ENCODE data around the gene RIPK4. TPM values are rescaled to one million over a fixed set of nuclear protein-coding genes. Genes with fewer than 3 reads are reported as not detected.

The RIPK4 gene
- total RNA-seq, 1 donor from 2014 or later, result 13.7 TPM

DNA sequence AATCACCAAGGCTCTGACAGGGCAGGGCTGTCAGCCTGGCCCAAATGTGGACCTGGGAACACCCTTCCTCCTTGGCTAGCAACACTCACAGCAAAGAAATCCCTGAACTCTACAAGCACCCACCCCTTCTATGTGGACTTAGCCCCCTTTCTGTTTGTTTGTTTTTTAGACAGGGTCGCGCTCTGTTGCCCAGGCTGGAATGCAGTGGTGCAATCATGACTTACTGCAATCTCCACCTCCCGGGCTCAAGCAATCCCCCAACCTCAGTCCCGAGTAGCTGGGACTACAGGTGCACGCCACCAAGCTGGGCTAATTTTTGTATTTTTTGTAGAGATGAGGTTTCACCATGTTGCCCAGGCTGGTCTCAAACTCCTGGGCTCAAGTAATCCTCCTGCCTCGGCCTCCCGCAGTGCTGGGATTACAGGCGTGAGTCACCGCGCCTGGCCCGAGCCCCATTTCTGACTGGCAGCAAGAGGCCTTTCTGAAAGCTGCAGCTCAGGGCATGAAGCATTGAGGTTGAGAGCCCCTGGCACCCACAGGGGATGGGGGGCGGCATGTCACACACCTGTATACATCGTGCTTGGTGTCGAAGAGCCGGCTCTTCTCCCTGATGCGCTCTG lies 16.2 kb downstream of the RIPK4 start:
- TF ChIP-seq, protein P1, sequence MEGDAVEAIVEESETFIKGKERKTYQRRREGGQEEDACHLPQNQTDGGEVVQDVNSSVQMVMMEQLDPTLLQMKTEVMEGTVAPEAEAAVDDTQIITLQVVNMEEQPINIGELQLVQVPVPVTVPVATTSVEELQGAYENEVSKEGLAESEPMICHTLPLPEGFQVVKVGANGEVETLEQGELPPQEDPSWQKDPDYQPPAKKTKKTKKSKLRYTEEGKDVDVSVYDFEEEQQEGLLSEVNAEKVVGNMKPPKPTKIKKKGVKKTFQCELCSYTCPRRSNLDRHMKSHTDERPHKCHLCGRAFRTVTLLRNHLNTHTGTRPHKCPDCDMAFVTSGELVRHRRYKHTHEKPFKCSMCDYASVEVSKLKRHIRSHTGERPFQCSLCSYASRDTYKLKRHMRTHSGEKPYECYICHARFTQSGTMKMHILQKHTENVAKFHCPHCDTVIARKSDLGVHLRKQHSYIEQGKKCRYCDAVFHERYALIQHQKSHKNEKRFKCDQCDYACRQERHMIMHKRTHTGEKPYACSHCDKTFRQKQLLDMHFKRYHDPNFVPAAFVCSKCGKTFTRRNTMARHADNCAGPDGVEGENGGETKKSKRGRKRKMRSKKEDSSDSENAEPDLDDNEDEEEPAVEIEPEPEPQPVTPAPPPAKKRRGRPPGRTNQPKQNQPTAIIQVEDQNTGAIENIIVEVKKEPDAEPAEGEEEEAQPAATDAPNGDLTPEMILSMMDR (conservative IDR thresholded peaks at IDR 0.05), result no peak
- Mint-ChIP-seq H3K4me1 (ENCODE audit: unreplicated experiment) (peaks cover 46% of the 10 kb centered on the region), H3K9me3 (no peaks in the 10 kb centered on the region)

GRCh38 chr21:41750051-41750450 lies 16.8 kb downstream of the RIPK4 start:
- H3K27ac Mint-ChIP-seq, result peak overlapping the region; percentile 21
- DNase-seq (ENCODE audit: extremely low spot score, unreplicated experiment), result no peak
- H3K27me3 Mint-ChIP-seq, result no peaks in the 10 kb centered on the region
- no peak overlapping the region for H3K4me3 Mint-ChIP-seq
- H3K36me3 Mint-ChIP-seq, result no peaks in the 10 kb centered on the region
- TF ChIP-seq, protein P1 (conservative IDR thresholded peaks at IDR 0.05), result no peak
- no peaks in the 10 kb centered on the region for H3K9me3 Mint-ChIP-seq
- peaks cover 42% of the 10 kb centered on the region for H3K4me1 Mint-ChIP-seq (ENCODE audit: unreplicated experiment)

More for the DNA sequence above, 16.2 kb downstream of the RIPK4 start:
- Mint-ChIP-seq H3K27me3 (no peaks in the 10 kb centered on the region), H3K27ac (peak overlapping the region; percentile 90), H3K4me3 (peak overlapping the region; percentile 77), H3K36me3 (no peaks in the 10 kb centered on the region)
- no peak for DNase-seq (ENCODE audit: extremely low spot score, unreplicated experiment)

DNA sequence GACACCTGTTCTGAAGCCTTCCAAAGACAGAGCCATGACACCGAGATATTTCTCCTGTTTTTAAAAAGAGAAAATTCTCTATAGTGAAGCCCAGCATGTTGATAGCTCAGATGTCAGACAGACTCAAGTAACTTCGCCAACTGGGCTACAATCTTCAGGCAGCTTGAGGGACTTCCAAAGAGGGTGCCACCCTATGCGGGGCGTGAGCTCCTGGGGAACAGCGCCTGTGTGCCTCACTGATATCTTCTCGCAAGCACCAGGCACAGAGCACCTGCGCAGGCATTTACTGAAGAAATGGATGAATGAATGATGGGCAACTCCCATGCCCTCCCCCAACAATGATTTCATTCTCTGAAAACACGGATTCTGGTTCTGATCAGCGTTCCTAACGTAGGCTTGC lies 17.6 kb downstream of the RIPK4 start:
- Mint-ChIP-seq H3K36me3 (peaks cover 2% of the 10 kb centered on the region), H3K27ac (no peak overlapping the region), H3K27me3 (no peaks in the 10 kb centered on the region), H3K4me1 (ENCODE audit: unreplicated experiment) (peaks cover 36% of the 10 kb centered on the region), H3K9me3 (no peaks in the 10 kb centered on the region), H3K4me3 (no peak overlapping the region)
- TF ChIP-seq, protein P1 (conservative IDR thresholded peaks at IDR 0.05), result no peak
- DNase-seq (ENCODE audit: extremely low spot score, unreplicated experiment), result no peak

- peaks cover 26% of the 10 kb centered on the region for H3K4me1 Mint-ChIP-seq (ENCODE audit: unreplicated experiment)
- no peaks in the 10 kb centered on the region for H3K9me3 Mint-ChIP-seq
- H3K27me3 Mint-ChIP-seq, result no peaks in the 10 kb centered on the region
- no peak overlapping the region for H3K4me3 Mint-ChIP-seq
- TF ChIP-seq, protein P1 (conservative IDR thresholded peaks at IDR 0.05), result no peak
- DNase-seq (ENCODE audit: extremely low spot score, unreplicated experiment), result no peak
- H3K36me3 Mint-ChIP-seq, result peaks cover 8% of the 10 kb centered on the region
- H3K27ac Mint-ChIP-seq, result no peak overlapping the region
Measured at GRCh38 chr21:41747943-41748738, 18.7 kb downstream of the RIPK4 start.

GRCh38 chr21:41746744-41747006 lies 20.2 kb downstream of the RIPK4 start:
- TF ChIP-seq, protein P1 (conservative IDR thresholded peaks at IDR 0.05), result no peak
- H3K9me3 Mint-ChIP-seq, result no peaks in the 10 kb centered on the region
- DNase-seq (ENCODE audit: extremely low spot score, unreplicated experiment), result no peak
- peaks cover 16% of the 10 kb centered on the region for H3K36me3 Mint-ChIP-seq
- H3K4me1 Mint-ChIP-seq (ENCODE audit: unreplicated experiment), result peaks cover 12% of the 10 kb centered on the region
- H3K4me3 Mint-ChIP-seq, result no peak overlapping the region
- no peaks in the 10 kb centered on the region for H3K27me3 Mint-ChIP-seq
- peak overlapping the region; percentile 22 for H3K27ac Mint-ChIP-seq

Data from type B pancreatic cell (in vitro differentiated cells).